ENCODE data around the gene KCNK17.

KCNK17 gene

DNA sequence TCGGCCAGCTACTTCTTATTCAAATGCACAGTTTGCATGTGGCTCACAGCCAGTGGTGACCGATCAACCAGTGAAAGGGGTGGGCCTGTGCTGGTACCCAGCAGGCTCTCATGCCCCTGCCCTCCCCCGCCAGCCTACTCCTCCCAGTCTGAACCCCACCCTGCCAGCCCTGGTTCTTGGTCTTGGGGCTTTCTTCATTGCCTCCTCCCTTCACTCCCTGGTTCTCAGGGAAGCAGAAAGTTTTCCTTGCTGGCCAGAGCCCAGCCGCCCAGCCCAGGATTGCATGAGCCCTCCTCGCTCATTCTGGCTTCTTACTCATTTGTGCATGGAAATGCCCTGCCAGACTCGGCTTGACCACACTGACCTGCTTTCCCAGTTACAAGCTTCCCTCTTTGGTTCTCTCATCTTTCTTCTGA is 40.8 kb downstream of the KCNK17 start:
- no peaks in the 10 kb centered on the region for H3K36me3 ChIP-seq (ENCODE audit: control insufficient read depth, insufficient read depth, low read length)
- H3K4me3 ChIP-seq (ENCODE audit: low read depth, low read length) = no peak overlapping the region
- H3K4me1 ChIP-seq = no peaks in the 10 kb centered on the region
- H3K4me2 ChIP-seq (ENCODE audit: low read length) = no peak overlapping the region
- H3K27me3 ChIP-seq (ENCODE audit: control insufficient read depth, insufficient read depth, low read length) = no peaks in the 10 kb centered on the region
- H3K27ac ChIP-seq = no peak overlapping the region
- TF ChIP-seq, protein P1, sequence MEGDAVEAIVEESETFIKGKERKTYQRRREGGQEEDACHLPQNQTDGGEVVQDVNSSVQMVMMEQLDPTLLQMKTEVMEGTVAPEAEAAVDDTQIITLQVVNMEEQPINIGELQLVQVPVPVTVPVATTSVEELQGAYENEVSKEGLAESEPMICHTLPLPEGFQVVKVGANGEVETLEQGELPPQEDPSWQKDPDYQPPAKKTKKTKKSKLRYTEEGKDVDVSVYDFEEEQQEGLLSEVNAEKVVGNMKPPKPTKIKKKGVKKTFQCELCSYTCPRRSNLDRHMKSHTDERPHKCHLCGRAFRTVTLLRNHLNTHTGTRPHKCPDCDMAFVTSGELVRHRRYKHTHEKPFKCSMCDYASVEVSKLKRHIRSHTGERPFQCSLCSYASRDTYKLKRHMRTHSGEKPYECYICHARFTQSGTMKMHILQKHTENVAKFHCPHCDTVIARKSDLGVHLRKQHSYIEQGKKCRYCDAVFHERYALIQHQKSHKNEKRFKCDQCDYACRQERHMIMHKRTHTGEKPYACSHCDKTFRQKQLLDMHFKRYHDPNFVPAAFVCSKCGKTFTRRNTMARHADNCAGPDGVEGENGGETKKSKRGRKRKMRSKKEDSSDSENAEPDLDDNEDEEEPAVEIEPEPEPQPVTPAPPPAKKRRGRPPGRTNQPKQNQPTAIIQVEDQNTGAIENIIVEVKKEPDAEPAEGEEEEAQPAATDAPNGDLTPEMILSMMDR (IDR thresholded peaks at IDR 0.05) = no peak
- no peak overlapping the region for H3K9ac ChIP-seq
- H2AFZ ChIP-seq = no peak overlapping the region
- no peaks in the 10 kb centered on the region for H3K79me2 ChIP-seq
- no peaks in the 10 kb centered on the region for H3K9me3 ChIP-seq (ENCODE audit: control insufficient read depth, low read length)

DNA sequence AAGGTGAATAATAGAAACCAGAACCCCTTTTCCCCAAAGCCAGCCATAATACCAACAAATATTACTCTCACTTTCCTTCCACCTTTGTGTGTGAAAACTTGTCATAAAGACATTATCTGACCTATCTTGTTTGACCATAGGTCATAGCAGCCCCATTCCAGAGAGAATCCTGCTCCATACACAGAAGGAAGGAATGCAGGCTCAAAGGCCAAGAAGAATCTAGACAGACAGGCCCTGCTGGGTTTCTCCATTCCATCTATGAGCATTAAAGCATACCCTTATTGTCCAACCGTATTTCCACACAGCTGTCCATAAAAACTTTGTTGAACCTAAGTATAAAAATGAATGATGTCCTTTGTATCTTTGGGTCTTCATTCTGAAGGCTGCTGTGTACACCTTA is 44.3 kb downstream of the KCNK17 start:
- H2AFZ ChIP-seq = no peak overlapping the region
- no peaks in the 10 kb centered on the region for H3K9me3 ChIP-seq (ENCODE audit: control insufficient read depth, low read length)
- no peaks in the 10 kb centered on the region for H3K36me3 ChIP-seq (ENCODE audit: control insufficient read depth, insufficient read depth, low read length)
- H3K79me2 ChIP-seq = no peaks in the 10 kb centered on the region
- no peak overlapping the region for H3K4me2 ChIP-seq (ENCODE audit: low read length)
- H3K4me1 ChIP-seq = no peaks in the 10 kb centered on the region
- no peak overlapping the region for H3K9ac ChIP-seq
- H3K27me3 ChIP-seq (ENCODE audit: control insufficient read depth, insufficient read depth, low read length) = no peaks in the 10 kb centered on the region
- no peak overlapping the region for H3K27ac ChIP-seq
- TF ChIP-seq, protein P1 (IDR thresholded peaks at IDR 0.05) = no peak
- no peak overlapping the region for H3K4me3 ChIP-seq (ENCODE audit: low read depth, low read length)

DNA sequence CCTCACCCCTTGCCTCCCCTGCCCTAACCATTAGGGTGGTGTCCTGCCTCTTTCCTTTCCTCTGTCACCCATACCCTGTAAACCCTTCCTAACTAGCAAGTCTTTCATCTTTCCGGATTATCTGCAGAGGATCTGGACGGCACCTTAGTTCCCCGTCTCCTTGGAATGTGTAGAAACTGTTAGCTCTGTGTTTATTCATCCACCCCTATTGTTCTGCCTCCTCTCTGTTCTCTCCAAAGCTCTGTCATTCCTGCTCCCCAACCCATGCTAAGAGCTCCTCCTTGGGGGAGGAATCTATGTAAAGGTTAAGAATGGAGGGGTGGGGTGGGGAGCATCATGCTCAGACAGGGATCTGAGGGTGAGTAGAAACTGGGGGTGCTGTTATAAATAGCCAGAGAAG is 45.5 kb downstream of the KCNK17 start:
- Histone ChIP-seq H3K4me3 (ENCODE audit: low read depth, low read length) (no peak overlapping the region), H3K9ac (no peak overlapping the region), H2AFZ (no peak overlapping the region), H3K79me2 (no peaks in the 10 kb centered on the region), H3K27me3 (ENCODE audit: control insufficient read depth, insufficient read depth, low read length) (no peaks in the 10 kb centered on the region), H3K9me3 (ENCODE audit: control insufficient read depth, low read length) (no peaks in the 10 kb centered on the region), H3K4me2 (ENCODE audit: low read length) (no peak overlapping the region), H3K4me1 (peaks cover 2% of the 10 kb centered on the region), H3K36me3 (ENCODE audit: control insufficient read depth, insufficient read depth, low read length) (no peaks in the 10 kb centered on the region), H3K27ac (no peak overlapping the region)
- TF ChIP-seq, protein P1 (IDR thresholded peaks at IDR 0.05) = no peak

DNA sequence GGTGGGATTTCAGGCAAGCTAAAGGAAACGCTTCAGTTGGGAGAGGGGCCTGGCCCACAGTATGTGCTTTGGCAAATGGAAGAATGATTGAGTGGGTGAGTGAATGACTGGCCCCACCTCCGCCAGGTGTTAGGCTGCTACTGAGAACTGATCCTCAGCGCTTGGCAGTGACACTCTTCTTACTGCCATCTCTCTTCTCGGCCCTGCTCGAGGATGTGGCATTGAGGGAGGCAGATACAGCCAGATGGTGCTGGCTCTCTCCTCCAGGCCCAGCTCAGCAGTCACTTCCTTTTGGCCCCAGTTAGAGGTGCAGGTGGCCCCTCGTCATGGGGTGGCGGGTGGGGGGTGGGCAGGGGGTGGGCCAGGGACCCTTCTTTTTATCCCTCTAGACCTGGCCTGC is 46.0 kb downstream of the KCNK17 start:
- Histone ChIP-seq H3K4me1 (peaks cover 4% of the 10 kb centered on the region), H3K9me3 (ENCODE audit: control insufficient read depth, low read length) (no peaks in the 10 kb centered on the region), H2AFZ (no peak overlapping the region), H3K4me2 (ENCODE audit: low read length) (no peak overlapping the region), H3K27me3 (ENCODE audit: control insufficient read depth, insufficient read depth, low read length) (no peaks in the 10 kb centered on the region), H3K36me3 (ENCODE audit: control insufficient read depth, insufficient read depth, low read length) (no peaks in the 10 kb centered on the region), H3K79me2 (no peaks in the 10 kb centered on the region), H3K4me3 (ENCODE audit: low read depth, low read length) (no peak overlapping the region), H3K27ac (no peak overlapping the region), H3K9ac (no peak overlapping the region)
- TF ChIP-seq, protein P1 (IDR thresholded peaks at IDR 0.05) = no peak

DNA sequence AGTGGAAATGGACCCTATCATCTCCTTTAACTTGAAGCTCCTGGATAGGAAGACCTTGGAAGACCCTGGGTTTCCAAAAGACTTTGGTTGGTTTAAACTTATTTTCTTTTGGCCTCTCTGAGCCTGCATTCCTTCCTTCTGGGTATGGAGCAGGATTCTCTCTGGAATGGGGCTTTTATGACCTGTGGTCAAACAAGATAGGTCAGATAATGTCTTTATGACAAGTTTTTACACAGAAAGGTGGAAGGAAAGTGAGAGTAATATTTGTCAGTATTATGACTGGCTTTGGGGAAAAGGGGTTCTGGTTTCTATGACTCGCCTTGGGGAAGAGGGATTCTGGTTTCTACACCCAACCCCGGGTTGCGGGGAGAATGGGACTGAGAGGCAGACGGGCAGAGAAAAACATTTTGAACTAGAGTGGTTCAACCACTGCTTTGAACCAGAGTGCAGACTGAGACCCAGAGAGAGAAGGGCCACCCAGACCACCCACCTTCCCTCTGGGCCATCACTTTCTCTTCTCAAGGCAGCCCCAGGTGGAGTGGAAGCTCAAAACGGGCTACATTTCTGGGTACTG is 47.4 kb downstream of the KCNK17 start:
- Histone ChIP-seq H3K79me2 (no peaks in the 10 kb centered on the region), H3K27me3 (ENCODE audit: control insufficient read depth, insufficient read depth, low read length) (no peaks in the 10 kb centered on the region), H3K36me3 (ENCODE audit: control insufficient read depth, insufficient read depth, low read length) (no peaks in the 10 kb centered on the region), H3K4me3 (ENCODE audit: low read depth, low read length) (no peak overlapping the region), H3K9me3 (ENCODE audit: control insufficient read depth, low read length) (no peaks in the 10 kb centered on the region), H3K9ac (no peak overlapping the region), H3K4me1 (peaks cover 4% of the 10 kb centered on the region), H3K4me2 (ENCODE audit: low read length) (no peak overlapping the region), H3K27ac (no peak overlapping the region), H2AFZ (no peak overlapping the region)
- TF ChIP-seq, protein P1 (IDR thresholded peaks at IDR 0.05) = no peak
